H1 (cell line): ENCODE results near the gene RHOBTB1. TPM values are rescaled to one million over a fixed set of nuclear protein-coding genes. Genes with fewer than 3 reads are reported as not detected.
"Not testable (repeated sequence)": the region's sequence is repeated elsewhere in the genome, so short reads cannot be mapped to it uniquely, and the experiment has no call there.

ENCODE experiments used
- CTCF ChIA-PET: fragments of 300-600 bp; sonication (Branson Sonifier 250); formaldehyde crosslinking; loops from one replicate; lab custom pipeline; 2021; ENCODE audit not compliant: partially characterized antibody; lab: Charles Lee
- POLR2A ChIA-PET: fragments of 300-600 bp; sonication (Branson Sonifier 250); formaldehyde crosslinking; loops from one replicate; lab custom pipeline; 2021; ENCODE audit warnings: inconsistent platforms; ENCODE audit not compliant: partially characterized antibody; lab: Charles Lee
- DNase-seq, 2 experiments: peaks; one replicate each; pipeline versions ENCODE4 v3.0.0 to v3.0.0-alpha.2; 2010 to 2022; ENCODE audit warnings: low spot score in 2 of 2, low read depth in 1 of 2, mixed read lengths in 1 of 2
- FAIRE-seq: peaks from 2 replicates; lab custom pipeline; 2011; peaks lifted over from hg19 to GRCh38; lab: Jason Lieb, UNC
- H2AFZ ChIP-seq: 2 replicates; pipeline ENCODE4 v1.8.1; 2012; ENCODE audit warnings: low read length, inconsistent platforms
- H2AK5ac ChIP-seq: 2 replicates; pipeline ENCODE4 v1.6.1; 2013; ENCODE audit warnings: low read depth, low read length
- H2BK120ac ChIP-seq: replicated peaks from 2 replicates; pipeline ENCODE3; 2013; ENCODE audit warnings: low read depth, low read length, inconsistent platforms
- H2BK12ac ChIP-seq: 2 replicates; pipeline ENCODE4 v1.6.1; 2013; ENCODE audit warnings: low read depth, low read length
- H2BK15ac ChIP-seq: 2 replicates; pipeline ENCODE4 v1.6.1; 2013; ENCODE audit warnings: low read length
- H2BK20ac ChIP-seq: 2 replicates; pipeline ENCODE4 v1.6.1; 2013; ENCODE audit warnings: low read length
- H2BK5ac ChIP-seq: 2 replicates; pipeline ENCODE4 v1.6.1; 2013; ENCODE audit warnings: low read depth, low read length
- H3K14ac ChIP-seq: 2 replicates; pipeline ENCODE4 v1.6.1; 2013; ENCODE audit warnings: inconsistent platforms; ENCODE audit not compliant: insufficient read length
- H3K18ac ChIP-seq: 2 replicates; pipeline ENCODE4 v1.6.1; 2013; ENCODE audit warnings: low read length; ENCODE audit errors: extremely low read depth
- H3K23ac ChIP-seq: 2 replicates; pipeline ENCODE4 v1.6.1; 2013; ENCODE audit warnings: inconsistent platforms; ENCODE audit not compliant: insufficient read length
- H3K23me2 ChIP-seq: 2 replicates; pipeline ENCODE4 v1.6.1; 2013; ENCODE audit warnings: low read depth, low read length
- H3K27ac ChIP-seq: 2 replicates; pipeline ENCODE4 v1.6.1; 2011; ENCODE audit warnings: low read depth, low read length, inconsistent platforms
- H3K27me3 ChIP-seq, 4 experiments: replicated peaks in 1 of 4; 1 replicate in 1 of 4; 2 replicates in 3 of 4; pipeline versions ENCODE4 v1.6.1 to v1.8.1; 2011 to 2013; ENCODE audit warnings: low read length in 3 of 4, mild to moderate bottlenecking in 3 of 4, inconsistent platforms in 2 of 4, mixed read lengths in 2 of 4, moderate library complexity in 1 of 4; ENCODE audit not compliant: control insufficient read depth in 3 of 4, insufficient read depth in 3 of 4; ENCODE audit errors: extremely low read depth in 1 of 4
- H3K36me3 ChIP-seq, 4 experiments: 2 replicates each; pipeline versions ENCODE4 v1.6.1 to v1.8.1; 2011 to 2013; ENCODE audit warnings: mild to moderate bottlenecking in 4 of 4, low read length in 3 of 4, moderate library complexity in 2 of 4, control low read depth in 1 of 4, inconsistent platforms in 1 of 4; ENCODE audit not compliant: insufficient read depth in 4 of 4, control insufficient read depth in 2 of 4
- H3K4ac ChIP-seq: replicated peaks from 2 replicates; pipeline ENCODE3; 2013; ENCODE audit warnings: low read length, low read depth, mixed read lengths, inconsistent platforms; ENCODE audit not compliant: insufficient read length
- H3K4me1 ChIP-seq, 4 experiments: replicated peaks in 1 of 4; 1 replicate in 1 of 4; 2 replicates in 3 of 4; pipeline versions ENCODE4 v1.6.1 to v1.8.1; 2011 to 2013; ENCODE audit warnings: low read length in 3 of 4, inconsistent platforms in 2 of 4, mixed read lengths in 1 of 4; ENCODE audit not compliant: insufficient read depth in 4 of 4, control insufficient read depth in 3 of 4
- H3K4me2 ChIP-seq, 2 experiments: 2 replicates each; pipeline versions ENCODE4 v1.6.1 to v1.8.1; 2011 to 2013; ENCODE audit warnings: low read depth in 2 of 2, low read length in 2 of 2, control low read depth in 1 of 2, inconsistent platforms in 1 of 2, mild to moderate bottlenecking in 1 of 2; ENCODE audit not compliant: insufficient read depth in 1 of 2
- H3K4me3 ChIP-seq, 4 experiments: fragments of 200-600, 300-600 bp in 1 of 4; sonication (generic), shearing (Covaris generic), sonication (Bioruptor Twin) in 1 of 4; 2 replicates each; pipeline versions ENCODE4 v1.5.1 to v1.8.1; 2011 to 2016; ENCODE audit warnings: low read length in 4 of 4, low read depth in 3 of 4, control low read depth in 2 of 4, inconsistent platforms in 2 of 4, mild to moderate bottlenecking in 2 of 4, mixed read lengths in 1 of 4, moderate library complexity in 1 of 4; ENCODE audit not compliant: insufficient read depth in 2 of 4; ENCODE audit errors: extremely low read depth in 1 of 4
- H3K56ac ChIP-seq: replicated peaks from 2 replicates; pipeline ENCODE3; 2013; ENCODE audit warnings: low read depth, mild to moderate bottlenecking, mixed read lengths, low read length, inconsistent platforms; ENCODE audit not compliant: insufficient read length
- H3K79me1 ChIP-seq: 2 replicates; pipeline ENCODE4 v1.6.1; 2013; ENCODE audit warnings: low read depth, low read length, control low read depth
- H3K79me2 ChIP-seq, 2 experiments: 2 replicates each; pipeline versions ENCODE4 v1.6.1 to v1.8.1; 2012 to 2013; ENCODE audit warnings: low read length in 2 of 2, mild to moderate bottlenecking in 2 of 2, inconsistent platforms in 1 of 2; ENCODE audit not compliant: insufficient read depth in 2 of 2, control insufficient read depth in 1 of 2
- H3K9ac ChIP-seq, 4 experiments: replicated peaks in 1 of 4; 1 replicate in 1 of 4; 2 replicates in 3 of 4; pipeline versions ENCODE4 v1.6.1 to v1.8.1; 2011 to 2013; ENCODE audit warnings: low read depth in 3 of 4, low read length in 3 of 4, control low read depth in 2 of 4, mild to moderate bottlenecking in 2 of 4, moderate library complexity in 2 of 4, inconsistent platforms in 1 of 4; ENCODE audit errors: extremely low read depth in 1 of 4
- H3K9me3 ChIP-seq, 2 experiments: 2 replicates each; pipeline versions ENCODE4 v1.6.1 to v1.8.1; 2012 to 2013; ENCODE audit warnings: mild to moderate bottlenecking in 2 of 2, moderate library complexity in 2 of 2, control low read depth in 1 of 2, inconsistent platforms in 1 of 2, low read depth in 1 of 2, low read length in 1 of 2, mixed read lengths in 1 of 2; ENCODE audit not compliant: insufficient read depth in 2 of 2
- H4K20me1 ChIP-seq, 2 experiments: replicated peaks in 1 of 2; 2 replicates each; pipeline versions ENCODE3 to v1.8.1; 2011 to 2013; ENCODE audit warnings: inconsistent platforms in 2 of 2, low read length in 2 of 2, mild to moderate bottlenecking in 1 of 2; ENCODE audit not compliant: insufficient read depth in 2 of 2, control insufficient read depth in 1 of 2
- H4K5ac ChIP-seq: 2 replicates; pipeline ENCODE4 v1.6.1; 2013; ENCODE audit warnings: low read length, low read depth, mixed read lengths, inconsistent platforms; ENCODE audit not compliant: insufficient read length
- H4K8ac ChIP-seq: 2 replicates; pipeline ENCODE4 v1.8.0; 2013; ENCODE audit warnings: mild to moderate bottlenecking, moderate library complexity, low read length, inconsistent platforms; ENCODE audit not compliant: insufficient read depth; ENCODE audit errors: extremely low read depth
- H4K91ac ChIP-seq: replicated peaks from 2 replicates; pipeline ENCODE3; 2013; ENCODE audit warnings: low read length, mixed read lengths, inconsistent platforms; ENCODE audit not compliant: insufficient read length
- WGBS, 2 experiments: shearing (Covaris generic) in 1 of 2; methylation state at CpG; one replicate each; pipeline versions ENCODE4 v1.1.6 to v1.1.7; 2013 to 2015; ENCODE audit warnings: low lambda C conversion rate in 2 of 2, mixed read lengths in 2 of 2, inconsistent platforms in 1 of 2, low coverage in 1 of 2, missing lambda C conversion rate in 1 of 2; ENCODE audit not compliant: insufficient replicate concordance in 2 of 2, insufficient coverage in 1 of 2, insufficient read length in 1 of 2; ENCODE audit errors: extremely low coverage in 1 of 2, missing lambda C conversion rate in 1 of 2; 5-methylcytosine and 5-hydroxymethylcytosine counted together
- polyA plus RNA-seq, 7 experiments: library from polyadenylated mRNA; depleted of rRNA in 3 of 7; stranded (reverse) in 5 of 7; unstranded in 2 of 7; fragments of >200 nt in 5 of 7; fragments of 200-250 nt in 2 of 7; gene quantifications; 1 replicate in 5 of 7; 2 replicates in 1 of 7; 4 replicates in 1 of 7; pipeline versions ENCODE4 v1.2.1 to v1.2.3, GENCODE V29; 2011 to 2013; ENCODE audit warnings: missing spikeins in 2 of 7, mixed read lengths in 2 of 7
- total RNA-seq: library from RNA; stranded (reverse); fragmentation: NEBNext Ultra II Directional; extraction: Animal tissue kit (Norgen Biotek cat#: 25700); gene quantifications from 2 replicates; pipeline ENCODE4 v1.2.1, GENCODE V29; 2021

The RHOBTB1 gene
- total and polyA plus RNA-seq, 2 of the 8 experiments (the other 6 are each of a cell fraction or from before 2014, with no cell fraction given): 6.1 to 7.4 TPM

- 91% methylated on average over 2 of the region's 2 CpGs; no CpG with 5 or more reads in 1 of the 2 experiments for WGBS, 2 experiments
- not testable (repeated sequence) for H3K9ac ChIP-seq
Measured at GRCh38 chr10:60972181-60972580, 28.2 kb upstream of the RHOBTB1 start.

More at GRCh38 chr10:60972181-60972580, 28.2 kb upstream of the RHOBTB1 start:
- H3K27ac ChIP-seq, H3K56ac ChIP-seq, H3K79me1 ChIP-seq, H2AK5ac ChIP-seq, H3K4me1 ChIP-seq, H2BK5ac ChIP-seq, H2AFZ ChIP-seq, CTCF ChIA-PET, H4K8ac ChIP-seq, POLR2A ChIA-PET, H3K4me2 ChIP-seq, H4K91ac ChIP-seq, H3K23ac ChIP-seq, H3K36me3 ChIP-seq, H3K4ac ChIP-seq, H3K23me2 ChIP-seq, H2BK12ac ChIP-seq, H2BK15ac ChIP-seq, H3K4me3 ChIP-seq, H3K27me3 ChIP-seq, H2BK20ac ChIP-seq, H2BK120ac ChIP-seq, H3K14ac ChIP-seq, H3K18ac ChIP-seq, H3K9me3 ChIP-seq, H4K5ac ChIP-seq, H3K79me2 ChIP-seq, DNase-seq, FAIRE-seq, H4K20me1 ChIP-seq: not testable (repeated sequence)
